Breast epithelium (tissue), 3 donors: Measurements from ENCODE around the gene GALNT1.

Experiments used
- POLR2A ChIP-seq: fragments of 450-650 bp; IDR thresholded peaks from one replicate; pipeline ENCODE4 v1.6.1; 2016; ENCODE audit warnings: antibody characterized with exemption, mild to moderate bottlenecking, moderate library complexity
- POLR2AphosphoS5 ChIP-seq, 3 donors: sonication (generic); formaldehyde crosslinking; IDR thresholded peaks; one replicate each; pipeline ENCODE4 v1.6.1; 2017; ENCODE audit warnings: antibody characterized with exemption in 3 of 3
- TF ChIP-seq, protein P1 (sequence below), 3 donors: fragments of 450-650 bp; IDR thresholded peaks; one replicate each; pipeline ENCODE4 v1.5.1; 2016 to 2017; ENCODE audit warnings: antibody characterized with exemption in 3 of 3, mild to moderate bottlenecking in 3 of 3, moderate library complexity in 3 of 3

DNA sequence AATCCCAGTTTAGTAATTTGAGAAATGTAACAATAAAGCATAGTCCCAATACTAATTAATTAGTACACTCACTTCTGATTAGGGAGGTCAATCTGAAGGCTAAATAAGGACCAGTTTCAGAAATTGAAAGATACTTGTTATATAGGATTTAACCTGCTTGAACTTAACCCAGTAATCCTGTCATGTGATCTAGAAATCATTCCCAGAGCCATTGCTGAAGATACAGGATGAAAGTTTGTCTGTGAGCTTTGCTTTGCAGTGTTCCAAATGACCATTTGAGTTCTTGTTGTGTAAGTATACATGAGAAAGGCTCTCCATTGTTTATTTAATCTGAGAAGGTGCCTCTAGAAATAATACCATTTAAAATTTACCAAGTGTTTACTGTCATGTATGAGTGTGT lies 52.2 kb downstream of the GALNT1 start:
- TF ChIP-seq, protein P1, sequence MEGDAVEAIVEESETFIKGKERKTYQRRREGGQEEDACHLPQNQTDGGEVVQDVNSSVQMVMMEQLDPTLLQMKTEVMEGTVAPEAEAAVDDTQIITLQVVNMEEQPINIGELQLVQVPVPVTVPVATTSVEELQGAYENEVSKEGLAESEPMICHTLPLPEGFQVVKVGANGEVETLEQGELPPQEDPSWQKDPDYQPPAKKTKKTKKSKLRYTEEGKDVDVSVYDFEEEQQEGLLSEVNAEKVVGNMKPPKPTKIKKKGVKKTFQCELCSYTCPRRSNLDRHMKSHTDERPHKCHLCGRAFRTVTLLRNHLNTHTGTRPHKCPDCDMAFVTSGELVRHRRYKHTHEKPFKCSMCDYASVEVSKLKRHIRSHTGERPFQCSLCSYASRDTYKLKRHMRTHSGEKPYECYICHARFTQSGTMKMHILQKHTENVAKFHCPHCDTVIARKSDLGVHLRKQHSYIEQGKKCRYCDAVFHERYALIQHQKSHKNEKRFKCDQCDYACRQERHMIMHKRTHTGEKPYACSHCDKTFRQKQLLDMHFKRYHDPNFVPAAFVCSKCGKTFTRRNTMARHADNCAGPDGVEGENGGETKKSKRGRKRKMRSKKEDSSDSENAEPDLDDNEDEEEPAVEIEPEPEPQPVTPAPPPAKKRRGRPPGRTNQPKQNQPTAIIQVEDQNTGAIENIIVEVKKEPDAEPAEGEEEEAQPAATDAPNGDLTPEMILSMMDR (IDR thresholded peaks at IDR 0.05): no peak
- TF ChIP-seq POLR2A (no peak), POLR2AphosphoS5 (IDR thresholded peaks at IDR 0.05) (no peak)
